GM12872 (cell line): ENCODE results near the gene ATG4B.

ENCODE experiments used
- TF ChIP-seq, protein P1 (sequence below): IDR thresholded peaks from 3 replicates; pipeline ENCODE4 v1.5.1; 2011; ENCODE audit warnings: low read depth, mild to moderate bottlenecking, low read length, moderate library complexity; ENCODE audit not compliant: insufficient read depth

ATG4B gene

DNA sequence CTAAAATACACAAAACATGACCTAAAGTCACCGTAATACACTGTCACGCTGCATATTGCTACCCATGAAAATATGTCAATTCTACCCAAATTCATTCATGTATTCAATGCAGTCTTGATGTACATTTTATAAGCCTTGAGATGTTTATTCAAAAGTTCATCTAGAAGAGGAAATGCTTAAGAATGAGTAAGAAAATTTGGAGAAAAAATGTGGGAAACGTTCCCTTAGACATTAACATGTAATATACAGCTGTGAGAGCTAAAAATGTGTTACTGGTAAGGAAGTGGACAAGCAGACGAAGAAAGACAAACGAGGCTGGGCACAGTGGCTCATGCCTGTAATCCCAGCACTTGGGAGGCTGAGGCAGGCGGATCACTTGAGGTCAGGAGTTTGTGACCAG is 37.9 kb upstream of the ATG4B start:
- TF ChIP-seq, protein P1, sequence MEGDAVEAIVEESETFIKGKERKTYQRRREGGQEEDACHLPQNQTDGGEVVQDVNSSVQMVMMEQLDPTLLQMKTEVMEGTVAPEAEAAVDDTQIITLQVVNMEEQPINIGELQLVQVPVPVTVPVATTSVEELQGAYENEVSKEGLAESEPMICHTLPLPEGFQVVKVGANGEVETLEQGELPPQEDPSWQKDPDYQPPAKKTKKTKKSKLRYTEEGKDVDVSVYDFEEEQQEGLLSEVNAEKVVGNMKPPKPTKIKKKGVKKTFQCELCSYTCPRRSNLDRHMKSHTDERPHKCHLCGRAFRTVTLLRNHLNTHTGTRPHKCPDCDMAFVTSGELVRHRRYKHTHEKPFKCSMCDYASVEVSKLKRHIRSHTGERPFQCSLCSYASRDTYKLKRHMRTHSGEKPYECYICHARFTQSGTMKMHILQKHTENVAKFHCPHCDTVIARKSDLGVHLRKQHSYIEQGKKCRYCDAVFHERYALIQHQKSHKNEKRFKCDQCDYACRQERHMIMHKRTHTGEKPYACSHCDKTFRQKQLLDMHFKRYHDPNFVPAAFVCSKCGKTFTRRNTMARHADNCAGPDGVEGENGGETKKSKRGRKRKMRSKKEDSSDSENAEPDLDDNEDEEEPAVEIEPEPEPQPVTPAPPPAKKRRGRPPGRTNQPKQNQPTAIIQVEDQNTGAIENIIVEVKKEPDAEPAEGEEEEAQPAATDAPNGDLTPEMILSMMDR, result no peak

DNA sequence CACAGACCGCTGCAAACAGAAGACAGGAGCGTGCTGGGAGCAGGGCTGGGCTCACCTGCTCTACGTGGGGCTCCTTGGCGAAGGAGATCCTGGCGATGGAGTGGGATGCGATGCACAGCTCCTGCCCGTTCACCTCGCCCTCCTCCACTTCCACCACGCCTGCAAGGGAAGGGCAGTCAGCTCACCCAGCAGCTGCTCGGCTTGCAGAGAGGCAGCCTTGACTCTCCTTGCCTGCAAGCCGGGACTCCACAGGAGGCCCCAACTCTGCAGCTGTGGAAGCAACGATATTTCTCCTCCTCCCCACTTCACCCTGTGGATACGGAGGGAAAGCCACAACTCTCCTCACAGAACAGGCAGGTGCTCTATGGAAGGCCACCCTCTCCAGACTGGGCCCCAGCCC is 35.7 kb upstream of the ATG4B start:
- TF ChIP-seq, protein P1, result no peak

DNA sequence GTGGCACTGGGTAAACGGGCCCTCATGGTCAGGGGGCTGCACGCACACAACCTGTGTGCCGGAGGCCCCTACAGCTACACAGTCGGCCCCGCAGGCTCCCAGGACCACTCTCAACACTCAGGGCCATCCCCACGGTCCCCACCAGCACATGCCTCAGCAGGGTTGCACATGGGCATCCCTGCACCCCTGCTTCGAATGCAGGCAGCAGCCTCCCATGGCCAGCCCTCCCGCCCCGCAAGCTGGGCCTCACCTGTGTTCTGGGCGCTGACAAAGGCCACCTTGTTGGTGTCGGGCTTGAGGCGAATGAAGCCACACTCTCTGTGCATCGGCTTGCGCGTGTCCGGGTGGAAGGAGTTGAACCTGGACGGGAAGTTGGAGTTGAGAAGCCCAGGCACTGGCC is 34.8 kb upstream of the ATG4B start:
- TF ChIP-seq, protein P1, result no peak

DNA sequence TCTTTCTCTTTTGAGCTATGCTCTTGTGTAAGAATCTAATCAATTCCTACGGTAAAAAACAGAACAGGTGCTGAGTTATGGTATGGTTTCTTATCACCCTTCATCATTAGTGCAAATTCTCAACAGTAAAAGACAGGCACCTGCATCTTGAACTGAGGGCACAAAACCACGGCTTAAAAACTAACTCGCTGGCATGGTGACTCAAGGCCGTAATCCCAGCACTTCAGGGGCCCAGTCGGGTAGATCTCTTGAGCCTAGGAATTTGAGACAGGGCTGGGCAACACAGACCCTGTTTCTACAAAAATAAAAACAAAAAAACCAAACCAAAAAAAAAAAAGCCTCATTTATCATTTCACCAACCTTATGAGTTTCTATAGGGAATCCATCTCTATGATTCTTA is 33.8 kb upstream of the ATG4B start:
- TF ChIP-seq, protein P1, result no peak

DNA sequence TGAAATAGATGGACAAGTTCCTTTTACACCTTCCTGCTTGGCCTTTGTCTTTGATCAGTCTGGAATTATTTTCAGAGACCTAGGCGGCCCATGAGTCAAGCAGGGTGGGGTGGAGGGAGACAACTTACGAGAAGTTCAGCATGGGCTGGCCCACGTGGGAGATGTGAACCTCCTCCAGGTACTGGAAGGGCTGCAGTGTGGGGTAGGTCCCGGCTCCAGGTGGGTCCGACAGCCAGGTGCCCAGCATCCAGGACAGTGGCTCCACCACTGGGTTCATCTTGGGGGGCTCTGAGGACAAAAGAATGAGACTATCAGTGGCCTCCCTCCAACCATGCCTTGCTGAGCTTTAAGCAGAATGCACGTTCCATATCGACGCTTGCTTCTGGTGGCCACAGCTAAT is 31.3 kb upstream of the ATG4B start:
- TF ChIP-seq, protein P1, result no peak

DNA sequence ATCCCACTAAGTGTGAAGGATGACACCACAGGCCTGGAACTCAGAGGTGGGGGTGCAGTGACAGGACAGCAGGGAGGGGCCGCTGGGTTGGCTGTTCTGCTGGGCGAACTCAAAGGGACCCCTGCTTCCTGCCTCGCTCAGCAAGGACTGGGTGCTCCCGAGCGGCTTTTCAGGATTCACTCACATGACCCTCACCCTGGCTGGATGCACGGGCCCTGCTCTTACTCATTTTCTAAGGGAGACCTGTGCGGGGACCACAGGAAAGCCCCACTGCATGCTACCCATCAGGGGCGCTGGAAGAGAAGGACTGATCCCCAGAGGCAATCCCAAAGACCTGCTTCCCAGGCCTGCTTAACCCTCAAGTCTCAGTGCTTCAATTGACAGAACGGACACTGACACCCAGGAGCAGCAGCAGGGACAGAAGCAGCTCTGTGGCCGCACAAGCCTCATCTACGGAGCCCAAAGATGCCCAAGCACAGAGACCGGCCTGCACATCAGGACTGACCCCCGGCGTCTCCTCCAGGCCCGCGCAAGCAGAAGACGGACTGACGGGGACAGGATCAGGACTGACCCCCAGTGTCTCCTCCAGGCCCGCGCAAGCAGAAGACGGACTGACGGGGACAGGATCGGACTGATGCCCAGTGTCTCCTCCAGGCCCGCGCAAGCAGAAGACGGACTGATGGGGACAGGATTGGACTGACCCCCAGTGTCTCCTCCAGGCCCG is 30.2 kb upstream of the ATG4B start:
- TF ChIP-seq, protein P1, result no peak

DNA sequence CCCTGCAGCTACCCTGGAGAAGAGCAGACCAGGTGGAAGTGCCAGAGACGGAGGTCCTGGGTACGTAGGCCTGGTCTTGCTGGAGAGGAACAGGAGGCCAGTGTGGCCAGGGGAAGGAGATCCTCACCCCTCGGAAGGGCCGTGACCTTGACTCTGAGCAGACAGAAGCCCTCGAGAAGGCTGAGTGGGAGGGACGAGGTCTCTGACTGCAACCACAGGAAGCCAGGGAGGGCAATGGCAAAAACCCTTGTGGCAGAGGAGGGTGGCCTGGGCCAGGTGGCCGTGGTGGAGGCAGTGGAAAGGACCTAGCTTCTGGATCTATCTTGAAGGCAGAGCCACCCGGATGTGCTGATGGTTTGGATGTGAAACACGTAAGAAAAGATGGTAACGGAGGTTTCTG is 28.6 kb upstream of the ATG4B start:
- TF ChIP-seq, protein P1, result no peak
